ENCODE measurements around the gene DCTN3.

Gene DCTN3

GRCh38 chr9:34623374-34624235, 3.3 kb upstream of the DCTN3 start:
- DNase-seq: no peak

DNA sequence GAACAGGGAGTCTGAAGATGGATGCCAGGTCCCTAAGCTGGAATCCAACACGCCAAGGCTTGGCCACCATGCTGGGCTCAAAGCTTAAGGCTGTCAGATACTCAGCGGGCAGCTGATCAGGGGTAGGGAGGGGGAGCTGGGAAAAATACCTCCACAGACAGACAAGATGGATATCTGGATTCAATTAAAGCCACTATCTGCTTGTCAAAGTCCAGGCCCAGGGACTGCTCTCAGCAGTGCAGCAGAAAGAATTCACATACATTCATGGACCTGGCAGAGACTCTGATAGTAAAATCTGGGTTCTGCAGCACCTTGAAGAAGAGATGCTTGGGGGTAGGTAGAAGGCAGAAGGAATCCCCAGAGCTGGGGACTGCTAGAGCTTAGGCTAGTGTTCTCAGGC, 5.2 kb downstream of the DCTN3 start:
- DNase-seq: no peak

DNA sequence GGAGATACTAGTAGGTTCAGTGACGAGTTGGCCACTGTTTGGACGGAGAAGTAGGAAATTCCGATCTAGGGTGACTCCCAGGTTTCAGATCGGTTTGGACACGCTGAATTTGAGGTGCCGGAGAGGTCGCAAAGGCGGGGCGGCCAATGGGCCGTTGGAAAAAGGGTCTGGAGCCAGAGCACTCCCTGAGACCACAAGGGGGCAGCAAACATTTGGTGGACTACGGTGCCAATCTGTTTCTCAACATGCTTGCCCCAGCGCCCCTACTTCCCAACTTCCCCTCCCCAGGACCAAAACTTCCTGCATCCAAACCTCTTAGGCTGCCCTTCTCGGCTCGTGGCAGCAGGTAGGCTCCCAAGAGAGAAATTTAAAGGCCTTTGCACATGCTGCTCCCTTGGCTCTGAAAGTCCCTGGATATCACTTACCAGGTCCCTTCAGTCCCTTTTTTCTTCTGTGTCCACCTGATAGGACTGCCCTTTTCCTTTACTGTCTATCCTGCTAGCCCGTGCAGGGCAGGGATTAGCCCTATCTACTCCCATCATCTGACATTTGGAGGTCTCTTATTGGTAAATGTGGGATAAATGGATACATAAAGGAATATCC, 7.4 kb downstream of the DCTN3 start:
- peak; percentile 46 to 78 for DNase-seq

DNA sequence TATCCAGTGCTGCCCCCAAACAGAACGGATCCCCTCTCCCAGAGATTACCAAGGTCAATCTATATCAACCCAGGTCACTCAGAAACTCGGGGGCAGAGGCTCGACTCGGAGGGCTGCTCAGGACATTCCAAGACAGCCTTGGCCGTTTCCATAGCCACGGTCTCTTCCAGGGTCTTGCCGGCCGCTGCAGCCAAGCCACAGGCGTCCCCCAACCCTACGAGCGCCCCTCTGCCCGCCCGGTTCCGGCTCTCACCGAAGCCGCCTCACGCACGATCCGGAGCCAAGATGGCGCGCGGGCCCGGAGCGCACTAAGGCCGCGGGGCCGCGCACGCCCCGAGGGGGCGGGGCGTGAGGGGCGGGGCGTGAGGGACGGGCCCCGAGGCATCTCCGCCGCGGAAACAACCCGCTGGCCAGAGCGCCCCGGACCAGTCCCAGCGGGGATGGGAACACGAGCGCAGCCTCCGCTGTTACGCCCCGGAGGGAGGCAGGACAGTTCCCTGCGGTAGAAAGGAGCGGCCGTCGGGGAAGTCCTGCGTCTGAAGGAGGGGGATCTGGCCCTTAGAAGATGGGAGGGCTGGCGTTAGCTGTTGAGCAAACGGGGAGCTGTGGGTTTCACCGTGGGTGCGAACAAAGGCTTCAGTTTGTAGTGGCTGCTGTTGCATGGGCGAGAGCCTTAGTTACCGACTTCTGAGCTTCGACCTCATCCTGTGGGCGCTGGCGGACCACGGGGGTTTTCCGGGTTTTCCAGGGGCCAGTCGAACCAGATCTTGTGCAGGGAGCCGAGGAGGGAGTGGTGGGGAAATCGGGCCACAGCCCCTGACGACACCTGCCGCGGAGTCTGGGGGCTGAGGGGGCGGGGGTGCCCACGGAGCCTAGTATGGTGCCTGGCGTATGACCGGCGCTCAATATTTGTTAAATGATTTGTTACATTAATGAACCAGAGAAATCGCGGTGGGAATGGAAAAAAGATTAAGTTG, 8.2 kb downstream of the DCTN3 start, which contains the start of gene RPP25L:
Gene RPP25L (minus strand): TSS at position 287 of the 977 bp plus-strand sequence. CDS start 801 bp downstream, outside the sequence.
- DNase-seq: peak; percentile 49 to 68

DNA sequence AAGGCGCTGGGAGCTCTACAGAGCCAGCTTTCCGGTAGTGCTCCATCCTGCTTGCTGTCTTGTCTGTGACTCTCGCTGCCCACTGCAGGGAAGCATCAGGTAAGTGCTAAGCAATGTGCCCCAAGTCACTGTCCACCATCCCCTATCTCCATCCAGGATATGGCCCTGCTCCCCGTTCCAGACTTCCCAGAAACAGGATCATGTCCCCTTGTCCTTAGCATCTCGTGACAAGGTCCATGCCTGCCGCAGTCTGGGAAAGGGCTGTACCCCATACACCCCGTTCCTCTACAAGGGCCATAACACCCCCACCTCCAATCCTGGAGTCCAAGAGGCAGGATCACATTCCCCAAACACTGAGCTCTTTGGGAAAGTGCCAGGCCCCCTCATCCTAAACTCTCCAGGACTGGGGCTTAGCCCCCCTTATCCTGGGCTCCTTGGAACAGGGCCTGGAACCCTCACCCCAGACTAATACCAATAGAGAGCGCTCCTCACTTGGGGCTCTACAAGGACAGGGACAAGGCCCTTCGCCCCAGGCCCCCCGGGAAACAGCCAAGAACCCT, 9.0 kb downstream of the DCTN3 start:
- peak in 1 of 2 experiments; percentile 33 for DNase-seq

- DNase-seq: peak in 1 of 2 experiments; percentile 11
Measured at GRCh38 chr9:34610434-34611206, 9.7 kb downstream of the DCTN3 start.

- DNase-seq: no peak
Measured at GRCh38 chr9:34607331-34607730, 13.0 kb downstream of the DCTN3 start.

DNA sequence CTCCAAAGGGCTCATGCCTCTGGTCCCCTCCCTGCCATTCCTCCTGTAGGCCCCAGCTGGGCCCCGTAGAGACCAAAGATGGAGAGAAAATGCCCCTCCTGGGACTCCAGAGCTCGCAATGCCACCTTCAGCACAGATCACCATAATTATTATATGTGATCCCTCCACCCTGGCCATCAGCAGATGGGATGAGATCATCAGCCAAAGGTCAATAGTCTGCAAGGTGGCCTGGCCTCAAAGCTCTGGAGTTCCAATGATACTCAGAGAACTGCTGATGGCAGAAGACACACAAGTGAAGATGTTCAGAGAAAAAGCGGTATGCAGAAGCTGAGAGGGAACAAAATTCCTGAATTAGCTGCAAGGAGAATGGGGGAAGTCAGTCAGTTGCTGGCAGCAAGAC, 13.4 kb downstream of the DCTN3 start:
- no peak for DNase-seq

DNA sequence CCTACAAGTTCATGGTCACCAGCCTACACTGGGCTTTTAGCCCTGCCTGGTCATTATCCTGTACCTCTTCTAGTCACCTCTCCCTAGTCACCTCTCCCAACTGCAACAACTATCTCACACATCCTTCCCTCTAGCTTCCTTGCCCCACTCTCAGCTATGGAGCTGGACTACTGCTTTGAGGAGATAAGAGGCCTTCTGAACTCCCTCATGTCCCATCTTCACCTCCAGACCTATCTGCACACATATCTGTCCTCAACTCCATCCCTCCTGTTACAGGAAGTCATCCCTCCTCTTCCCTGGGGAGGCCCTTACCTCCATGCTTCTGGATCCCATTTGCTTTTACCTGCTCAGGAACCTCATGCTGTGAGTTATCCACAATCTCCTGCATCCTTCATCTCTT, 14.1 kb downstream of the DCTN3 start:
- no peak for DNase-seq

DNA sequence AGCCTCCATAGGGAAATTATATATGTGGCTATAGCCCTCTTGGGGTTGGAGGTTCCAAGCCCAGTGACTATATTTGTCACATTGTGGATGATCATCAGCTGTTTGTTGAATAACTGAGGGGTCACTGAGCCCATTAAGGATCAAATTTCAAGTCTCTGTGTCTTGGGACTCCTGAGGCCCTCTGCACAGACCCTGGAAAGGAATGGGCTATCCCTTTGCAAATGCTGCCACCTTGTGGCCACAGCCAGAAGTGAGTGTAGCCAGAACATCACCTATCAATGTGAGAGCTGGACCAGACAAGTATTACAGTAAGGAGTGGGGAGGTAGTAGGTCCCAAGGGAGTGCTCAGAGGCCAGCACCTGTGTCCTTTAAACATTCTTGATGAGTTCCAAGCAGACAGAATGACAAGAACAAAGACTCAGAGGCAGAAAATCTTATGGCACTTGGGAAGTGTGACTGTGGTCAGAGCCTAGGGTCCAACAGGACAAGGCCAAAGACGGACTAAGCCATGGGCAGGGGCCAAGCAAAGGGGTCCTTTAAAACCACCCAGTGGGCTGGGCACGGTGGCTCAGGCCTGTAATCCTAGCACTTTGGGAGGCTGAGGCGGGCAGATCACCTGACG, 16.6 kb downstream of the DCTN3 start:
- peak; percentile 20 to 84 for DNase-seq

DNA sequence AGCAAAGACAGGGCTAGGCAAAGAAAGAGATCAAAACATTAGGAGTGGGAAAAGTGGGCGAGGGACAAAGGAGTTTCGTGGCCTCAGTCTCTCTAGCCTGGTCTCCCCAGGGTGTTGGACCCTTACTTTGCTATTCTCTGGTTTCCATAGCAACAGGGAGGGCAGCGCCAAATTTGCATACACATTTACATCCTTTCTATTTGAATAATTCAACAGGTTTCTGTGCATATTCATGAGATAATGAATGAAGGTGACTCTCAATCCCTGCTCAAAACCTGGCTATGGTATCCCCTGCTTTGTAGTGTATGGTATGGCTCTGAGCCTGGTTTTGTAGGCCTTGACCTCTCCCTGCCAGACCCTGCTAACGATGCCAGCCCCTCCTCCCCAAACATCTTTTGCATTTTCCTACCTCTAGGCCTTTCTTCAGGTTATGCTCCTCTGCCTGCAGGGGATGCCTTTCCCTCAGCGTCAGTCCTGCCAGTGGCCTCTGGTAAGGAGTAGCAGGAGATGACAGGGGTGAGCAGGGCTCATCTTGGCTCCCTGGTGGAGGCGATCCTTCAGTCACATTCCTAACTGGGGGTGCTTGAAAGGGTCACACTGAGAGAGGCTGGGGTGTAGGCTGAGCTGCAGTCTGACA, 18.2 kb downstream of the DCTN3 start:
- DNase-seq: no peak

- no peak for DNase-seq
Measured at GRCh38 chr9:34600908-34601307, 19.4 kb downstream of the DCTN3 start.

GRCh38 chr9:34599546-34599945, 20.7 kb downstream of the DCTN3 start:
- peak in 1 of 2 experiments; percentile 37 for DNase-seq

DNA sequence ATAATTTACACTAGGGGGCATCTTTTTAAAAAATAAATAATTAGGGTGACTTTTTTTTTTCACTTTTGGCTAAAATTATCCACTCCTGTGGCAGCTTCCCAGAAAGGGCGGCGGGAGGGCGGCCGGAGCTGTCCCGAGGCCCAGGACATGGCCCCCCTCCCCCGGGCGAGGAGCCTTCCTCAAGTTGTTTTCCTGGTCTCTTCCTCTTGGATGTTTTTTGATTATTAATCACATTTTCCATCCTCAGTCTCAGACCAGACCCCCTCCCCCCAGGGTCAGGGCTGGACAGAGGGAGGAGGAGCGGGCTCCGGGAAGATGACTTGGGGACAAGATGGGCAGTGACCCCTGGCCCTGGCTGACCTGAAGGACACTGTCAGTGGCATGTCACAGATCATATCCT, 26.1 kb downstream of the DCTN3 start:
- DNase-seq: no peak

- DNase-seq: peak in 1 of 2 experiments; percentile 38
Measured at GRCh38 chr9:34592895-34593601, 27.2 kb downstream of the DCTN3 start.

GRCh38 chr9:34591917-34592866, 28.1 kb downstream of the DCTN3 start:
- DNase-seq: no peak

DNA sequence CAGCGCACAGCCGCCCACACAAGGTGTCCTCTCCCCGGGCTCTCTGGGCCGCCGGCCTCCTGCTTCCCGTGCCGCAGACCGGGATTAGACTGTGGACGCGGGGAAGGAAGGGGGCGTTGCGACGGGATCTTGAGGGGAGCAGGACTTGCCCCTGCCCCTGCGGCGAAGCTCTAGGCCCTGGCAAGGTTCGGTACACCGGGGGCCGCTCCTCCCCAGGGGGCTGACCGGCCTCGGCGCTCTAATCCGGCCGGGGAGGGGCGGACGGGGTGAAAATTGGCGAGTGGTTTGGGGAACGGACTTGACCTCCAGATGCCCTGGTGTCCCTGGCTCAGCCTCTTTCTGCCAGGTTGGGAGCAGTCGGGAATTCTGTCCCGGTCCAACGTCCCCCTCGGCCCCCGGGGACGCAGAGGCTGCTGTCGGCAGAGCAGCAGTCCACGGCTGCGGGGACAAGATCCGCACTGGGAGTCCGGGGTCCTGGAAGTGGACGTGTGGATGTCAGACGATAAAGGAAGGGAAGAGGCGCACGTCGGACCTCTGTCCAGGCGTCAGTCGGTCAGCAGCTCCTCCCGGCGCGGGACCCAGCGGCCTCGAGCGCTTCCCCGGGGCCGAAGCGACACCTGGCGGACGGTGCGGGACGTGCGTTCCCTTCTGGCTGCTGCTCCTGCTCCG, 28.9 kb downstream of the DCTN3 start:
- peak; percentile 46 to 61 for DNase-seq
